ENCODE results near the gene POU6F1.

Gene POU6F1

DNA sequence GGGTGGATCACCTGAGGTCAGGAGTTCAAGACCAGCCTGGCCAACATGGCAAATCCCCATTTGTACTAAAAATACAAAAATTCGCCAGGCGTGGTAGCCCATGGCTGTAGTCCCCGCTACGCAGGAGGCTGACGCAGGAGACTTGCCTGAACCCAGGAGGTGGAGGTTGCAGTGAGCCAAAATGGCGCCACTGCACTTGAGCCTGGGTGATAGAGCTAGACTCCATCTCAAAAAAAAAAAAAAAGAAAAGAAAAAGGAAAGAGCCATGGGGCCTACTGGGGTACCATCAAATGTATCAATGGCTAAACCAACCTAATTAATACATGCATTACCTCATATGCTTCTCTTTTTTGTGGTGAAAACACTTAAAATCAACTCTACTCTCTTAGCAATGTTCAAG, 55.6 kb downstream of the POU6F1 start:
- no peak for DNase-seq (ENCODE audit: low read depth in 2 of 2)

GRCh38 chr12:51160814-51161459, 56.9 kb downstream of the POU6F1 start:
- no peak for DNase-seq (ENCODE audit: low read depth in 2 of 2)

DNA sequence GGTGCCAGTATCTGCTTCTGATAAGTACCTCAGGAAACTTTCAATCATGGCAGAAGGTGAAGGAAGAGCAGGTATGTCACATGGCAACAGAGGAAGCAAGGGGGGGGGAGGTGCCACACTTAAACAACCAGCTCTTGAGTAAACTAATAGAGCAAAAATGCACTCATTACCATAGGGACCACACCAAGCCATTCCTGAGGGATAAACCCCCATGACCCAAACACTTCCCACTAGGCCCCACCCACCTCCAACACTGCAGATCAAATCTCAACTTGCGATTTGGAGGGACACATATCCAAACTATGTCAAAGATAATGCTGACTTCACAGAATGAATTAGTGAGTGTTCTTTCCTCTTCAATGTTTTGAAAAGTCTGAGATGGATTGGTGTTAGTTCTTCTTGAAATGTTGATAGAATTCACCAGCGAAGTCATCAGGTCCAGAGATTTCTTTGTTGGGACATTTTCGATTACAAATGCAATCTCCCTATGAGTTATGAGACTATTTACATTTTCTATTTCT, 61.6 kb downstream of the POU6F1 start:
- DNase-seq (ENCODE audit: low read depth in 2 of 2), result no peak

- DNase-seq (ENCODE audit: low read depth in 2 of 2), result no peak
Measured at GRCh38 chr12:51152953-51153352, 64.9 kb downstream of the POU6F1 start.

DNA sequence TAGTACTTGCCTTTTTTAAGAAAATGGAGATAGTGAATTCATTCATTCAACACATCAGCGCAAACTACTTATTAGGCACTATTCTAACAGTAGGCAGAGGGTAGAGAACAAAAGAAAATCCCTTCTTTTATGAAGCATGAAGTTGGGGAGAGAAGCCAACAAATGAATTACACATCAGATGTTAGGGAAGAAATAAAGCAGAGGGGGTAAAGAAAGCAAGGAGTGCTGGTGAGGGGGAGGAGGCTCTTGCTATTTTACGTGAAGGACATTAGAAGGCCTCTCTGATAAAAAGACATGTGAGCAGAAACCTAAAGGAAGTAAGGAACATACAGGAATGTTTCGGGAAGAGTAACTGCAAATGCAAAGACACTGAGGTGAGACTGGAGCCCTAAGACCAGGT, 67.1 kb downstream of the POU6F1 start:
- DNase-seq (ENCODE audit: low read depth in 2 of 2), result no peak

- no peak for DNase-seq (ENCODE audit: low read depth in 2 of 2)
Measured at GRCh38 chr12:51147309-51147708, 70.6 kb downstream of the POU6F1 start.

GRCh38 chr12:51139292-51139844, 78.5 kb downstream of the POU6F1 start:
- no peak for DNase-seq (ENCODE audit: low read depth in 2 of 2)
